HepG2 (cell line): ENCODE measurements around the gene MFSD2B. TPM values are rescaled to one million over a fixed set of nuclear protein-coding genes. Genes with fewer than 3 reads are reported as not detected.
A peak's percentile ranks its signal among the peaks of the same experiment; 100 is the strongest.

Source experiments
- FOXA1 ChIP-seq, 2 experiments: fragments of 450-650 bp in 1 of 2; sonication (generic) in 1 of 2; formaldehyde crosslinking in 1 of 2; IDR thresholded peaks; 2 replicates each; pipeline versions ENCODE4 v1.4.0 to v1.6.1; 2016 to 2020; ENCODE audit warnings: missing genetic modification reagents in 1 of 2
- KIAA2018 ChIP-seq: sonication (generic); formaldehyde crosslinking; IDR thresholded peaks from 2 replicates; pipeline ENCODE4 v1.5.0; 2020; ENCODE audit warnings: mild to moderate bottlenecking, missing genetic modification reagents, borderline replicate concordance
- NKX3-1 ChIP-seq: sonication (generic); formaldehyde crosslinking; IDR thresholded peaks from 2 replicates; pipeline ENCODE4 v1.5.0; 2020; ENCODE audit warnings: missing genetic modification reagents
- SSRP1 ChIP-seq: IDR thresholded peaks from 2 replicates; pipeline ENCODE4 v1.6.1; 2016; ENCODE audit warnings: control low read depth
- ZBTB2 ChIP-seq: sonication (generic); formaldehyde crosslinking; IDR thresholded peaks from 2 replicates; pipeline ENCODE4 v1.8.0; 2022; ENCODE audit warnings: low read depth, missing genetic modification reagents
- ZNF816 ChIP-seq: sonication (generic); formaldehyde crosslinking; IDR thresholded peaks from 2 replicates; pipeline ENCODE4 v1.8.0; 2022; ENCODE audit warnings: missing genetic modification reagents, mild to moderate bottlenecking, borderline replicate concordance
- polyA plus RNA-seq, 8 experiments: library from polyadenylated mRNA; depleted of rRNA in 3 of 8; stranded (reverse) in 7 of 8; unstranded in 1 of 8; fragments of >200 nt; fragmentation: Illumina TruSeq in 4 of 8; extraction: Trizol in 4 of 8; gene quantifications; 2 replicates each; pipeline versions ENCODE4 v1.2.1 to v1.2.3, GENCODE V29; 2011 to 2016; ENCODE audit warnings: low read depth in 4 of 8, missing spikeins in 1 of 8, mixed read lengths in 1 of 8; ENCODE audit not compliant: insufficient read depth in 1 of 8
- total RNA-seq, 5 experiments: library from RNA; depleted of rRNA; stranded (reverse); fragments of >200 nt; fragmentation: Illumina TruSeq; extraction: Trizol; gene quantifications; 2 replicates each; pipeline ENCODE4 v1.2.3, GENCODE V29; 2016; ENCODE audit warnings: low read depth in 1 of 5
- TF ChIP-seq, protein P1 (sequence below): sonication (generic); formaldehyde crosslinking; IDR thresholded peaks from 2 replicates; pipeline ENCODE4 v1.4.0; 2020; ENCODE audit warnings: missing genetic modification reagents, borderline replicate concordance
- TF ChIP-seq, protein P2 (sequence below): sonication (generic); formaldehyde crosslinking; IDR thresholded peaks from 2 replicates; pipeline ENCODE4 v1.9.0; 2021; ENCODE audit warnings: missing genetic modification reagents, borderline replicate concordance
- TF ChIP-seq, protein P3 (sequence below): sonication (generic); formaldehyde crosslinking; IDR thresholded peaks from 2 replicates; pipeline ENCODE4 v1.8.0; 2022; ENCODE audit warnings: mild to moderate bottlenecking, missing genetic modification reagents, borderline replicate concordance

MFSD2B gene
- total and polyA plus RNA-seq, 2 of the 13 experiments (the other 11 are each of a cell fraction or from before 2014, with no cell fraction given), result 0.21 to 0.93 TPM

DNA sequence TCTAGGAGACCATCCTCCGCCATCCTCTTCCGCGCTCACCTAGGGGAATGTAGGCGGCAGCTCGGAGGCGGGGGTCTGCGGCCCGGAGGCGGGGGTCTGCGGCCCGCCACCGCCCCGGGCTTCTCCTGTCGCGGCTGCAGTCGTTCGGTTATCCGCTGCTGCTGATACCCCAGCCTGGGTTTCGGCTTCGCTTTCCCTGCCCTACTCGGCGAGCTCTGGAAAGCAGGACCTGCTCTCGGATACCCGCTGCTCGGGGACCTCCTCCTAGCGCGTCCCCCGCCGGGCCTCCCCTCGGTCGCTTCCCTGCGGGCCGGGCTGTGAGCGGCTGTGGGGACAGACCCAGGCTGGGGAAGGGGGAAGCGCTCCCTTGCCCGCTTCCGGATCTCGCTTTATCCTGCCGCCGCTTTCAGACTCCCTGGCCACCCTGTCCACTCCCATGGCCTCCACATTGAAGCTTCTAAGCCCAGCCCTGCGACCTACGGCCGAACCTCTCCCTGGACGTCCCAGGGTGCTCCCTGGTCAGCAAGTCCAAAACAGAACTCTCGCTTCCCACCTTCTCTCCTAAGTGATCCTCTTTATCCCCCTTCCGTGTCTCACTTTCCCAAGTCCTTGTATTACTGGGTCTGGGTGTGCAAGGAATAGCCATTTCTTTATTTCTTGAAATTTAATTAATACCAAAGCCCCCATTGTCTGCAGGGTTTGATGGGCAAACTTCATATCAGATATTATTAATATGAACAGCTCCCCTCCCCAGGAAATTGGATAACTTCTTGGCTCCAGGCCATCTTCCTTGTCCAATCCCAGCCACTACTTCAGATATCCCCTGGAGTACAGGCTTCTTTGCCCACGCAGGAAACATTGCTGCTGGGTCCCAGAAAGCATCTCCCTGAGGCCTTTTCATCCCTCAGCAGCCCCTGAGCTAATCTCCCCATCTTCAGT lies 40.4 kb downstream of the MFSD2B start (continued):
- TF ChIP-seq ZBTB2 (CRISPR knock-in tag) (no peak), ZNF816 (CRISPR knock-in tag) (0 out of 2 replicates have a peak, but pooled peaks have one; percentile 10), NKX3-1 (CRISPR knock-in tag) (no peak), SSRP1 (CRISPR knock-in tag) (no peak), FOXA1 (IDR thresholded peaks at IDR 0.05) (no peak), FOXA1 (CRISPR knock-in tag; IDR thresholded peaks at IDR 0.05) (no peak), KIAA2018 (no peak)
- TF ChIP-seq, protein P1, sequence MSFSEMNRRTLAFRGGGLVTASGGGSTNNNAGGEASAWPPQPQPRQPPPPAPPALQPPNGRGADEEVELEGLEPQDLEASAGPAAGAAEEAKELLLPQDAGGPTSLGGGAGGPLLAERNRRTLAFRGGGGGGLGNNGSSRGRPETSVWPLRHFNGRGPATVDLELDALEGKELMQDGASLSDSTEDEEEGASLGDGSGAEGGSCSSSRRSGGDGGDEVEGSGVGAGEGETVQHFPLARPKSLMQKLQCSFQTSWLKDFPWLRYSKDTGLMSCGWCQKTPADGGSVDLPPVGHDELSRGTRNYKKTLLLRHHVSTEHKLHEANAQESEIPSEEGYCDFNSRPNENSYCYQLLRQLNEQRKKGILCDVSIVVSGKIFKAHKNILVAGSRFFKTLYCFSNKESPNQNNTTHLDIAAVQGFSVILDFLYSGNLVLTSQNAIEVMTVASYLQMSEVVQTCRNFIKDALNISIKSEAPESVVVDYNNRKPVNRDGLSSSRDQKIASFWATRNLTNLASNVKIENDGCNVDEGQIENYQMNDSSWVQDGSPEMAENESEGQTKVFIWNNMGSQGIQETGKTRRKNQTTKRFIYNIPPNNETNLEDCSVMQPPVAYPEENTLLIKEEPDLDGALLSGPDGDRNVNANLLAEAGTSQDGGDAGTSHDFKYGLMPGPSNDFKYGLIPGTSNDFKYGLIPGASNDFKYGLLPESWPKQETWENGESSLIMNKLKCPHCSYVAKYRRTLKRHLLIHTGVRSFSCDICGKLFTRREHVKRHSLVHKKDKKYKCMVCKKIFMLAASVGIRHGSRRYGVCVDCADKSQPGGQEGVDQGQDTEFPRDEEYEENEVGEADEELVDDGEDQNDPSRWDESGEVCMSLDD (CRISPR knock-in tag), result no peak
- TF ChIP-seq, protein P2, sequence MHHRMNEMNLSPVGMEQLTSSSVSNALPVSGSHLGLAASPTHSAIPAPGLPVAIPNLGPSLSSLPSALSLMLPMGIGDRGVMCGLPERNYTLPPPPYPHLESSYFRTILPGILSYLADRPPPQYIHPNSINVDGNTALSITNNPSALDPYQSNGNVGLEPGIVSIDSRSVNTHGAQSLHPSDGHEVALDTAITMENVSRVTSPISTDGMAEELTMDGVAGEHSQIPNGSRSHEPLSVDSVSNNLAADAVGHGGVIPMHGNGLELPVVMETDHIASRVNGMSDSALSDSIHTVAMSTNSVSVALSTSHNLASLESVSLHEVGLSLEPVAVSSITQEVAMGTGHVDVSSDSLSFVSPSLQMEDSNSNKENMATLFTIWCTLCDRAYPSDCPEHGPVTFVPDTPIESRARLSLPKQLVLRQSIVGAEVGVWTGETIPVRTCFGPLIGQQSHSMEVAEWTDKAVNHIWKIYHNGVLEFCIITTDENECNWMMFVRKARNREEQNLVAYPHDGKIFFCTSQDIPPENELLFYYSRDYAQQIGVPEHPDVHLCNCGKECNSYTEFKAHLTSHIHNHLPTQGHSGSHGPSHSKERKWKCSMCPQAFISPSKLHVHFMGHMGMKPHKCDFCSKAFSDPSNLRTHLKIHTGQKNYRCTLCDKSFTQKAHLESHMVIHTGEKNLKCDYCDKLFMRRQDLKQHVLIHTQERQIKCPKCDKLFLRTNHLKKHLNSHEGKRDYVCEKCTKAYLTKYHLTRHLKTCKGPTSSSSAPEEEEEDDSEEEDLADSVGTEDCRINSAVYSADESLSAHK (CRISPR knock-in tag), result no peak
- TF ChIP-seq, protein P3, sequence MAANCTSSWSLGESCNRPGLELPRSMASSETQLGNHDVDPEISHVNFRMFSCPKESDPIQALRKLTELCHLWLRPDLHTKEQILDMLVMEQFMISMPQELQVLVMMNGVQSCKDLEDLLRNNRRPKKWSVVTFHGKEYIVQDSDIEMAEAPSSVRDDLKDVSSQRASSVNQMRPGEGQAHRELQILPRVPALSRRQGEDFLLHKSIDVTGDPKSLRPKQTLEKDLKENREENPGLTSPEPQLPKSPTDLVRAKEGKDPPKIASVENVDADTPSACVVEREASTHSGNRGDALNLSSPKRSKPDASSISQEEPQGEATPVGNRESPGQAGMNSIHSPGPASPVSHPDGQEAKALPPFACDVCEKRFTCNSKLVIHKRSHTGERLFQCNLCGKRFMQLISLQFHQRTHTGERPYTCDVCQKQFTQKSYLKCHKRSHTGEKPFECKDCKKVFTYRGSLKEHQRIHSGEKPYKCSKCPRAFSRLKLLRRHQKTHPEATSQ (CRISPR knock-in tag), result no peak
